G401 (cell line): ENCODE measurements around the gene STK32B. TPM values are rescaled to one million over a fixed set of nuclear protein-coding genes. Genes with fewer than 3 reads are reported as not detected.

ENCODE experiments used
- DNase-seq: peaks from one replicate; pipeline ENCODE4 v3.0.0-alpha.2; 2015; ENCODE audit warnings: low spot score
- in situ Hi-C: cut with HindIII; loops from 2 replicates; pipeline ENCODE4 v1.10.0; 2016; ENCODE audit warnings: low sequenced_read_pairs, mixed read lengths
- total RNA-seq: library from RNA; depleted of rRNA; stranded (reverse); fragments of >200 nt; shearing (Covaris generic); gene quantifications from 2 replicates; pipeline ENCODE4 v1.2.3, GENCODE V29; 2014; rRNA removed

The STK32B gene
- total RNA-seq, 1 experiment from 2014 or later, result 1.9 TPM

GRCh38 chr4:5510504-5510903 is 459.2 kb downstream of the STK32B start:
- no peak for DNase-seq
- in situ Hi-C loops, result no loop called here

- DNase-seq, result no peak
- in situ Hi-C loops, result no loop called here
These were observed 460.5 kb downstream of the STK32B start for GRCh38 chr4:5511791-5512190.

- no peak for DNase-seq
- in situ Hi-C loops, result no loop called here
These were observed 464.4 kb downstream of the STK32B start for GRCh38 chr4:5515646-5516045.

GRCh38 chr4:5517372-5517771 is 466.1 kb downstream of the STK32B start:
- no peak for DNase-seq
- in situ Hi-C loops, result no loop called here

GRCh38 chr4:5524446-5525299 is 473.4 kb downstream of the STK32B start:
- in situ Hi-C loops, result no loop called here

GRCh38 chr4:5526080-5526846 is 475.0 kb downstream of the STK32B start:
- DNase-seq, result no peak
- in situ Hi-C loops, result no loop called here

More at GRCh38 chr4:5524446-5525299, 473.4 kb downstream of the STK32B start:
- peak; percentile 36 for DNase-seq

- DNase-seq, result no peak
- in situ Hi-C loops, result no loop called here
These were observed 475.9 kb downstream of the STK32B start for GRCh38 chr4:5527211-5527610.

GRCh38 chr4:5528031-5528436 is 476.8 kb downstream of the STK32B start:
- no peak for DNase-seq
- in situ Hi-C loops, result no loop called here

GRCh38 chr4:5532100-5532499 is 480.8 kb downstream of the STK32B start:
- in situ Hi-C loops, result no loop called here
- DNase-seq, result no peak

GRCh38 chr4:5539584-5539983 is 488.3 kb downstream of the STK32B start:
- in situ Hi-C loops, result no loop called here
- no peak for DNase-seq

- DNase-seq, result no peak
- in situ Hi-C loops, result no loop called here
These were observed 489.9 kb downstream of the STK32B start for GRCh38 chr4:5541169-5541568.

- in situ Hi-C loops, result no loop called here
- DNase-seq, result no peak
These were observed 492.4 kb downstream of the STK32B start for GRCh38 chr4:5543681-5544080.

GRCh38 chr4:5544762-5545161 is 493.5 kb downstream of the STK32B start:
- in situ Hi-C loops, result no loop called here
- no peak for DNase-seq

GRCh38 chr4:5545271-5545670 is 494.0 kb downstream of the STK32B start:
- in situ Hi-C loops, result no loop called here
- DNase-seq, result no peak

GRCh38 chr4:5547651-5548249 is 496.5 kb downstream of the STK32B start:
- no peak for DNase-seq
- in situ Hi-C loops, result no loop called here

Other genes starting within 250 kb of the STK32B start
- 210 and 226 TPM in 2 replicates for gene MSX1, start 191.8 kb upstream of the STK32B start, total RNA-seq
- not detected in 2 replicates for gene CYTL1, start 32.0 kb upstream of the STK32B start, total RNA-seq